NOMO-1 (cell line): ENCODE measurements around the gene HES6.

Experiments used
- DNase-seq, 2 experiments: peaks; one replicate each; lab custom pipeline; 2025; ENCODE audit not compliant: unreplicated experiment in 2 of 2; lab: John Stamatoyannopoulos, UW

The HES6 gene

DNA sequence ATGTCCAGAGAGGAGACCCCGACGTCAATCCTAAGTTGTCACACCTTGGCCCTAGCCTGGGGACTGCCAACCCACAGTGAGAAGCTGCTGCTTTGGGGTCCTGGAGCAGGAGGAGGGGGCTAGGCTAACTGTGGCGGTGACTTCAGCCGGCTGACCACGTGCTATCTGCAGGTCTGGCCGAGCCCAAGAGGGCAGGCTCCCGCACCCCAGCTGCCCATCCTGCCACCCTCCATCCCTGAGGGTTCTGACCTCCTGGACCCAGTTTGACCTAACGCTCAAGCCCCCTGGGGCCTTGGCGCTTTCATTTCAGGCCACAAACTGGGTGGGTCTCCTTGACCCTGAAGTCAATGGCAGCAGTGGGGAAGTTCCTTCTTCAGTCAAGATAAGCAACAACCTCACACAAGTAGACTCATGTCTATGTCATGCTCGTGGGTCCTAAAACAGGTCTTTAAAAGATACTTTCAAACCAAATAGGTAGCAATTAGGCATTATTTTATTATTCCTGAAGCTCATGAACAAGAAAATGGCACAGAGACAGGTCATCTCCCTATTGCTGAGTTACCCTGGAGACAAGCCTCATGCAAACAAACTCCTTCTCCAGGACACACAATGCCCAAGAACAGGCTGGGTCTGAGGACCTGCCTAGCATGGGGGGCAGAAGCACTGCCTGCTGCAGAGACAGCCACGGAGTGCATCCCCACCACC, 2.3 kb downstream of the HES6 start:
- DNase-seq: no peak

GRCh38 chr2:238236571-238236970, 3.3 kb downstream of the HES6 start:
- DNase-seq: no peak

DNA sequence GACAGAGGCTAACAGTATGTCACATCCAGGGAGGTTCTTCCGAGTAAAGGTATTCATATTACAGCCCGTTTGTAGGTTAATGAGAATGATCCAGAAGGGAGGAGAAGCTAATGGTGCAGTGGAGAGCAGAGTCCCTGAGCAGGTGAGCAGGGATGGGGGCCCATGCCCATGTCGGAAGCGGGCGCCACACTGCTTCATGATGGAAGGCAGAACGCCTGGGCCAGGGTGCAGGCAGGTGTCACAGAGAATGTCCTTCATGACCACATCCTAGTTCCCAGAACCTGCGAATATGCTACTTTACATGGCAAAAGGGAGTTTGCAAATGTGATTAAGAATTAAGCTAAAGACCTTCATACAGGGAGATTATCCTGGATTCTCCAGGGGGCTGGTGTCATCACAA, 4.0 kb downstream of the HES6 start:
- DNase-seq: no peak

GRCh38 chr2:238235331-238235732, 4.5 kb downstream of the HES6 start:
- DNase-seq: peak; percentile 66 to 79

- peak; percentile 52 to 54 for DNase-seq
These were observed 6.2 kb downstream of the HES6 start for GRCh38 chr2:238233625-238234024.

DNA sequence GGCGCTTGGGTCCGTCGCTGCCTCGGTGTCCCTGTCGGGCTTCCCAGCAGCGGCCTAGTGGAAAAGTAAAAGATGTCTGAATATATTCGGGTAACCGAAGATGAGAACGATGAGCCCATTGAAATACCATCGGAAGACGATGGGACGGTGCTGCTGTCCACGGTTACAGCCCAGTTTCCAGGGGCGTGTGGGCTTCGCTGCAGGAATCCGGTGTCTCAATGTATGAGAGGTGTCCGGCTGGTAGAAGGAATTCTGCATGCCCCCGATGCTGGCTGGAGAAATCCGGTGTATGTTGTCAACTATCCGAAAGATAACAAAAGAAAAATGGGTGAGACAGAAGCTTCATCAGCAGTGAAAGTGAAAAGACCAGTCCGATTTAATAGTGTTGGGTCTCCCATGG, 8.0 kb downstream of the HES6 start:
- DNase-seq: no peak

- peak; percentile 73 to 79 for DNase-seq
These were observed 8.5 kb downstream of the HES6 start for GRCh38 chr2:238231251-238231793.

GRCh38 chr2:238230699-238231098, 9.1 kb downstream of the HES6 start:
- DNase-seq: no peak

DNA sequence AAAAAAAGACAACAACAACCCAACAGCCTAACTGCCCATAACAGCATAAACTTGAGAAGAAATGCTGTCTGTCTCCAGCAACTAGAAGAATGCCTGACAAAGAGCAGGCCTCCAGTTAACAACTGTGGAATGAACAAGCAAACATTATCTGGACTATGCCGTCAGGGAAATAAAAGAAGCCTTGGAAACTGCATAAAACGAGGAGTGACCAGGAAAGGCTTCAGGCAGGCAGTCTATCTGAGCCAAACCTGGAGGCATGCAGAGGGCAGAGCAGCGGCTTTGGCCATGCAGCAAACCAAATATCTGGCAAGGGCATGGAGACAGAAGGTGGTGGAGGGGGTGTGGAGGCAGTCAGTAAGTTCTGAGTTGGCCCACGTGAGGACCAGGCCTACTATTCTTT, 11.1 kb downstream of the HES6 start:
- no peak for DNase-seq

DNA sequence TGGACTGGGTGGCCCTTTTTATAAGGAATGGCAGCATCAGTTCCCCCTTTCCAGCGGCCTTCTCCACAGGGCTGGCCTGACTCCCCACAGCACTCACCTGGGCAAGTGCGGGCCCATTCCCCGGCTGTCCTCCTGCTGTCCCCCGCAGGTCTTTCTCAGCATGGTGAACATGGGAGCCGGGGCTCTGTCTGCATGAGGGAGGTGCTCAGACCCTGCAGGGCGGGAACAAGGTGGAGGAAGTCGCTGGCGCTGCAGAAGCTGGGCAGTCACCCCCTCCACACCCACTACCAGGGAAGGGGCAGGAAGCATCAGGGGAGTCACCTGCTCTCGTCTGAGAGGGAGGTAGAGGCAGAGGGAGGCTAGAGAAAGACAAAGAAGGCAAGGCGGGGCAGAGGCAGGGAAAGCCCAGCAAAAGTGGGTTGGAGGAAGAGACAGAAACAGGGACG, 12.2 kb downstream of the HES6 start:
- no peak for DNase-seq

DNA sequence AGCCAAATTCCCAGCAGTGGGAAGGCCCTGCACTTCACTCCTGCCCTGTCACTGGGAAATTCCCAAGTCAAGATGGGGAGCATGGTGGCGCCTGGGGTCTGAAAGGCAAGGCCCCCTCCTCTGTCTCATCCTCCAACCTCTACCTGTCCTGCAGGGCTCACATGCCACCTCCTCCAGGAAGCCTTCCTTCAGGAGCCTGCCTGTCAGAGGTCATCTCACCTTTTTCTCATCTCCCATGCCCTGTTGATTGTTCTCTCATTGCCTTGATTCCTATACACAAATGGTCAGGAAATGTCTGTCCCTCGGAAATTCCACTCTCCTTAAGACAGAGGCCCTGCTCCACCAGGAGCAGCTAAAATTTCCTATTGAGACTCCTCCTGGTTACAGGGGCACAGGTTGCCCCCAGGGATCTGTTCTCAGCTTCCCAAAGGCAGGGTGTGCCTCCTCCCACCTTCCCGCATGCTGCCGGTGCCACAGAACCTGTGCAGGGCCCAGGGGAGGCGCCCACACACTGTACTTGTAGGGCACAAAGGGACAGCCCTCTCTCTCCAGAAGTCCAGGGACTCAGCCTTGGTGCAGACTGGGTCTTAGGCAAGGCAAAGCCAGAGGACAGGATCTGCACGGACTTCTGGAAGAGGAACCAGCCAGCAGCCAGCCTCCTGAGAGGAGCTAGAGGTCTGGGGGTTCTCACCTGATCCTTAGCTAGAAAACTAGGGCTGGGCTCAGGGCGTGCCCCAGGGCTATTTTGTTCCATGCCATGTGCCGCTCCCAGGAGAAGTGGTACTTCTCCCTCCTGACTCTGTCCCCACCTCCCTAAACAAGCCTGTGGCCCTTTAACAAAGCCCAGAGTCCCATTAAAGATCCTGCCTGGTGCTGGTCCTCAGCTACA, 12.9 kb downstream of the HES6 start:
- DNase-seq: no peak

- DNase-seq: no peak
These were observed 13.7 kb downstream of the HES6 start for GRCh38 chr2:238225911-238226697.

DNA sequence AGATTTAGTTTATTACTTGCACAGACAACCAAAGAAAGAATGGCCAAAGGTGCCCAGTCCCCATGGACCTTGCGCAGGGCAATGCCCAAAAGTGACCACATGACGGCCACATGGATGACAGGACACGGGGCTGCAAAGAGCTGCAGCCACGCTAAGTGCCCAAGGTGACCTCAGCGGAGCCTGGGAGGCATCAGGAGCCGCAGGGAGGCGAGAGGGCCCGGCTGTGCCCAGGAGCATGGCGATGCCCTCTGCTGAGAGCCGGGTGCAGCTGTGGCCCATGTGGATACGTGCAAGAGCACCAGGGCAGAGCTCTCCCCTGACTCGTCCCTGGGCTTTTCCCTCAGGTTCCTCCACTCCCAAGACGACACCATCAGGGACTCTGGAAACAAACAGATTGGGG, 14.7 kb downstream of the HES6 start:
- no peak for DNase-seq

- no peak for DNase-seq
These were observed 15.3 kb downstream of the HES6 start for GRCh38 chr2:238224356-238225035.

GRCh38 chr2:238220892-238221521, 18.8 kb downstream of the HES6 start:
- no peak for DNase-seq

- no peak for DNase-seq
These were observed 19.5 kb downstream of the HES6 start for GRCh38 chr2:238220274-238220891.

- DNase-seq: no peak
These were observed 23.1 kb downstream of the HES6 start for GRCh38 chr2:238216651-238217184.

DNA sequence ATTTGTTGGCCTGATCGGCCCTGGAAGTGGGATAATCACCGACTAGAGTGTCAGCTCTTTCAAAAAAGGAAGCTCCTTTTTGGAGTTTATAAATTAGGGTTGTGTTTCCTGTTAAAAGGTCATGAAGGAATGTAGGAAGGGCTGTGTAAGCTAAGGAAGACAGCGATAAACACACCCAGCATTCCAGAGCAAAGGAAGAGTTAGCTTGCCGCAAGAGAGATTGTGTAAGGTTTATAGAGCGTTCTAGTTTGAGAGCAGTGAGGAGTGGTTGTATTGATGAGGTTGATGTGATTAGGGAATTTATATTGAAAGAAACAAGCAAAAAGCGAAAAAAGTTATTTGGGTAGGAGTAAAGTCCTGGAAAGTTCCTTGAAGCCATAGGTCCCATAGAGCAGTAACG, 32.8 kb downstream of the HES6 start:
- no peak for DNase-seq

- DNase-seq: peak in 1 of 2 experiments; percentile 54
These were observed 35.7 kb downstream of the HES6 start for GRCh38 chr2:238203973-238204683.
